Measurements from ENCODE around the gene ZNF282.
"Not testable (repeated sequence)": the region's sequence is repeated elsewhere in the genome, so short reads cannot be mapped to it uniquely, and the experiment has no call there.

ZNF282 gene

GRCh38 chr7:149261316-149261828 lies 66.0 kb downstream of the ZNF282 start:
- no peak for DNase-seq

GRCh38 chr7:149261829-149262617 lies 66.7 kb downstream of the ZNF282 start, which contains the start of gene ZNF783:
TSS of gene ZNF783 (plus strand) at chr7:149262196. CDS start at chr7:149262334, 138 bp downstream.
- peak; percentile 83 for DNase-seq

- no peak for DNase-seq
Observed at GRCh38 chr7:149266451-149266850, 71.1 kb downstream of the ZNF282 start.

GRCh38 chr7:149267733-149268132 lies 72.4 kb downstream of the ZNF282 start:
- DNase-seq: no peak

- DNase-seq: not testable (repeated sequence)
Observed at GRCh38 chr7:149274424-149274823, 79.1 kb downstream of the ZNF282 start.

All from activated effector memory CD4-positive, alpha-beta T cell treated with Interleukin-2 at 50 U/mL for 16 hours (primary cell).